H1 (cell line): ENCODE results near the gene KRTAP5-4. TPM values are rescaled to one million over a fixed set of nuclear protein-coding genes. Genes with fewer than 3 reads are reported as not detected.

ENCODE experiments used
- ASH2L ChIP-seq: fragments of 200-600, 300-600 bp; sonication (generic); IDR thresholded peaks from one replicate; pipeline ENCODE4 v1.7.1; 2017; ENCODE audit warnings: low read length
- polyA plus RNA-seq, 7 experiments: library from polyadenylated mRNA; depleted of rRNA in 3 of 7; stranded (reverse) in 5 of 7; unstranded in 2 of 7; fragments of >200 nt in 5 of 7; fragments of 200-250 nt in 2 of 7; gene quantifications; 1 replicate in 5 of 7; 2 replicates in 1 of 7; 4 replicates in 1 of 7; pipeline versions ENCODE4 v1.2.1 to v1.2.3, GENCODE V29; 2011 to 2013; ENCODE audit warnings: missing spikeins in 2 of 7, mixed read lengths in 2 of 7
- total RNA-seq: library from RNA; stranded (reverse); fragmentation: NEBNext Ultra II Directional; extraction: Animal tissue kit (Norgen Biotek cat#: 25700); gene quantifications from 2 replicates; pipeline ENCODE4 v1.2.1, GENCODE V29; 2021
- TF ChIP-seq, protein P1 (sequence below): fragments of 300-600 bp; sonication (generic); IDR thresholded peaks from 2 replicates; pipeline ENCODE4 v1.7.1; 2012; ENCODE audit warnings: low read length, moderate library complexity, mild to moderate bottlenecking, inconsistent platforms; ENCODE audit not compliant: insufficient replicate concordance

Gene KRTAP5-4
- total and polyA plus RNA-seq, 2 of the 8 experiments (the other 6 are each of a cell fraction or from before 2014, with no cell fraction given): not detected

DNA sequence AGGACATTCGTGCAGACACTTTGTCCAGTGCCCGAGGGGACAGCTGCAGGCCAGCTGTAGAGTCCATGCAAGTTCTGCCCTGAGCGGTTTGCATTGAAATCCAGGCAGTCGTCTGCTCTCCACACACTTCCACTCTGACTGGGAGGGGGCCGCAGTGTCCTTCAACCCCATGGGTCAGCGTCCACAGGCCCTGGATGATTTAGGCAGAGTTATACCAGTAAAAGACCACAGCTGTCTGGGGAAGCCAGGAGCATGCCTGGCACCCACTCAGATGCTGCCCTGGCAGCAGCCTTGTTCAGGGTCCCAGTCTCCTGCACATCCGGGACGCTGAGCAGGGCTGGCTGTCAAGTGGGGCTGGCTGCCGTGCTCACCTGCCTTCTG lies 34.1 kb upstream of the KRTAP5-4 start (continued):
- TF ChIP-seq, protein P1, sequence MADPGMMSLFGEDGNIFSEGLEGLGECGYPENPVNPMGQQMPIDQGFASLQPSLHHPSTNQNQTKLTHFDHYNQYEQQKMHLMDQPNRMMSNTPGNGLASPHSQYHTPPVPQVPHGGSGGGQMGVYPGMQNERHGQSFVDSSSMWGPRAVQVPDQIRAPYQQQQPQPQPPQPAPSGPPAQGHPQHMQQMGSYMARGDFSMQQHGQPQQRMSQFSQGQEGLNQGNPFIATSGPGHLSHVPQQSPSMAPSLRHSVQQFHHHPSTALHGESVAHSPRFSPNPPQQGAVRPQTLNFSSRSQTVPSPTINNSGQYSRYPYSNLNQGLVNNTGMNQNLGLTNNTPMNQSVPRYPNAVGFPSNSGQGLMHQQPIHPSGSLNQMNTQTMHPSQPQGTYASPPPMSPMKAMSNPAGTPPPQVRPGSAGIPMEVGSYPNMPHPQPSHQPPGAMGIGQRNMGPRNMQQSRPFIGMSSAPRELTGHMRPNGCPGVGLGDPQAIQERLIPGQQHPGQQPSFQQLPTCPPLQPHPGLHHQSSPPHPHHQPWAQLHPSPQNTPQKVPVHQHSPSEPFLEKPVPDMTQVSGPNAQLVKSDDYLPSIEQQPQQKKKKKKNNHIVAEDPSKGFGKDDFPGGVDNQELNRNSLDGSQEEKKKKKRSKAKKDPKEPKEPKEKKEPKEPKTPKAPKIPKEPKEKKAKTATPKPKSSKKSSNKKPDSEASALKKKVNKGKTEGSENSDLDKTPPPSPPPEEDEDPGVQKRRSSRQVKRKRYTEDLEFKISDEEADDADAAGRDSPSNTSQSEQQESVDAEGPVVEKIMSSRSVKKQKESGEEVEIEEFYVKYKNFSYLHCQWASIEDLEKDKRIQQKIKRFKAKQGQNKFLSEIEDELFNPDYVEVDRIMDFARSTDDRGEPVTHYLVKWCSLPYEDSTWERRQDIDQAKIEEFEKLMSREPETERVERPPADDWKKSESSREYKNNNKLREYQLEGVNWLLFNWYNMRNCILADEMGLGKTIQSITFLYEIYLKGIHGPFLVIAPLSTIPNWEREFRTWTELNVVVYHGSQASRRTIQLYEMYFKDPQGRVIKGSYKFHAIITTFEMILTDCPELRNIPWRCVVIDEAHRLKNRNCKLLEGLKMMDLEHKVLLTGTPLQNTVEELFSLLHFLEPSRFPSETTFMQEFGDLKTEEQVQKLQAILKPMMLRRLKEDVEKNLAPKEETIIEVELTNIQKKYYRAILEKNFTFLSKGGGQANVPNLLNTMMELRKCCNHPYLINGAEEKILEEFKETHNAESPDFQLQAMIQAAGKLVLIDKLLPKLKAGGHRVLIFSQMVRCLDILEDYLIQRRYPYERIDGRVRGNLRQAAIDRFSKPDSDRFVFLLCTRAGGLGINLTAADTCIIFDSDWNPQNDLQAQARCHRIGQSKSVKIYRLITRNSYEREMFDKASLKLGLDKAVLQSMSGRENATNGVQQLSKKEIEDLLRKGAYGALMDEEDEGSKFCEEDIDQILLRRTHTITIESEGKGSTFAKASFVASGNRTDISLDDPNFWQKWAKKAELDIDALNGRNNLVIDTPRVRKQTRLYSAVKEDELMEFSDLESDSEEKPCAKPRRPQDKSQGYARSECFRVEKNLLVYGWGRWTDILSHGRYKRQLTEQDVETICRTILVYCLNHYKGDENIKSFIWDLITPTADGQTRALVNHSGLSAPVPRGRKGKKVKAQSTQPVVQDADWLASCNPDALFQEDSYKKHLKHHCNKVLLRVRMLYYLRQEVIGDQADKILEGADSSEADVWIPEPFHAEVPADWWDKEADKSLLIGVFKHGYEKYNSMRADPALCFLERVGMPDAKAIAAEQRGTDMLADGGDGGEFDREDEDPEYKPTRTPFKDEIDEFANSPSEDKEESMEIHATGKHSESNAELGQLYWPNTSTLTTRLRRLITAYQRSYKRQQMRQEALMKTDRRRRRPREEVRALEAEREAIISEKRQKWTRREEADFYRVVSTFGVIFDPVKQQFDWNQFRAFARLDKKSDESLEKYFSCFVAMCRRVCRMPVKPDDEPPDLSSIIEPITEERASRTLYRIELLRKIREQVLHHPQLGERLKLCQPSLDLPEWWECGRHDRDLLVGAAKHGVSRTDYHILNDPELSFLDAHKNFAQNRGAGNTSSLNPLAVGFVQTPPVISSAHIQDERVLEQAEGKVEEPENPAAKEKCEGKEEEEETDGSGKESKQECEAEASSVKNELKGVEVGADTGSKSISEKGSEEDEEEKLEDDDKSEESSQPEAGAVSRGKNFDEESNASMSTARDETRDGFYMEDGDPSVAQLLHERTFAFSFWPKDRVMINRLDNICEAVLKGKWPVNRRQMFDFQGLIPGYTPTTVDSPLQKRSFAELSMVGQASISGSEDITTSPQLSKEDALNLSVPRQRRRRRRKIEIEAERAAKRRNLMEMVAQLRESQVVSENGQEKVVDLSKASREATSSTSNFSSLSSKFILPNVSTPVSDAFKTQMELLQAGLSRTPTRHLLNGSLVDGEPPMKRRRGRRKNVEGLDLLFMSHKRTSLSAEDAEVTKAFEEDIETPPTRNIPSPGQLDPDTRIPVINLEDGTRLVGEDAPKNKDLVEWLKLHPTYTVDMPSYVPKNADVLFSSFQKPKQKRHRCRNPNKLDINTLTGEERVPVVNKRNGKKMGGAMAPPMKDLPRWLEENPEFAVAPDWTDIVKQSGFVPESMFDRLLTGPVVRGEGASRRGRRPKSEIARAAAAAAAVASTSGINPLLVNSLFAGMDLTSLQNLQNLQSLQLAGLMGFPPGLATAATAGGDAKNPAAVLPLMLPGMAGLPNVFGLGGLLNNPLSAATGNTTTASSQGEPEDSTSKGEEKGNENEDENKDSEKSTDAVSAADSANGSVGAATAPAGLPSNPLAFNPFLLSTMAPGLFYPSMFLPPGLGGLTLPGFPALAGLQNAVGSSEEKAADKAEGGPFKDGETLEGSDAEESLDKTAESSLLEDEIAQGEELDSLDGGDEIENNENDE: no peak
- no peak for TF ChIP-seq ASH2L
- TF ChIP-seq, all 59 proteins: peak for 0
